ENCODE data around the gene AMN1.

AMN1 gene

GRCh38 chr12:31662176-31662849 is 66.5 kb downstream of the AMN1 start:
- Histone ChIP-seq H3K36me3 (ENCODE audit: control insufficient read depth in 2 of 2, insufficient read depth in 1 of 2, low read length in 2 of 2) (no peaks in the 10 kb centered on the region), H3K4me3 (ENCODE audit: low read depth, low read length) (no peak overlapping the region), H3K4me1 (ENCODE audit: control insufficient read depth, insufficient read depth, low read length) (no peaks in the 10 kb centered on the region), H3K27ac (ENCODE audit: extremely low read depth, low read depth, low read length) (no peak overlapping the region), H3K9me3 (ENCODE audit: control insufficient read depth, insufficient read depth, low read depth, low read length) (no peaks in the 10 kb centered on the region)
- no peak for TF ChIP-seq KLF7 (tag by site-specific recombination; IDR thresholded peaks at IDR 0.05; ENCODE audit: borderline replicate concordance)
- TF ChIP-seq ELK4 (IDR thresholded peaks at IDR 0.05; ENCODE audit: borderline replicate concordance, low read depth, low read length), result no peak
- no peak for TF ChIP-seq SCRT2 (tag by site-specific recombination; IDR thresholded peaks at IDR 0.05)
- TF ChIP-seq HOXC10 (CRISPR knock-in tag; IDR thresholded peaks at IDR 0.05), result no peak
- no peak for TF ChIP-seq GLI4 (tag by site-specific recombination; IDR thresholded peaks at IDR 0.05)
- no peak for TF ChIP-seq ZFP41 (tag by site-specific recombination; IDR thresholded peaks at IDR 0.05; ENCODE audit: borderline replicate concordance)
- no peak for TF ChIP-seq ZNF394 (tag by site-specific recombination; IDR thresholded peaks at IDR 0.05; ENCODE audit: borderline replicate concordance)
- no peak for TF ChIP-seq REST (tag by site-specific recombination; IDR thresholded peaks at IDR 0.05)
- CTCF ChIA-PET, result interaction anchor here (1.4 kb wide), 1 partner anchor 9 kb away, joined by 4 read pairs; no protein-coding TSS in a partner anchor
- POLR2A ChIA-PET, result no interaction called here

GRCh38 chr12:31659087-31659942 is 69.5 kb downstream of the AMN1 start, which contains the start of gene ETFBKMT:
Gene ETFBKMT (plus strand): TSS chr12:31659688. CDS start chr12:31661954, 2,266 bp downstream.
- no peaks in the 10 kb centered on the region for H3K9me3 ChIP-seq (ENCODE audit: control insufficient read depth, insufficient read depth, low read depth, low read length)
- CTCF ChIA-PET, result interaction anchor here (0.6 to 1.0 kb wide), 4 partner anchors 9 to 248 kb away, joined by 3 to 4 read pairs (median 4); no protein-coding TSS in a partner anchor
- H3K4me3 ChIP-seq (ENCODE audit: low read depth, low read length), result peak within 1 kb of the TSS; percentile 69
- no peaks in the 10 kb centered on the region for H3K4me1 ChIP-seq (ENCODE audit: control insufficient read depth, insufficient read depth, low read length)
- POLR2A ChIA-PET, result interaction anchor here (0.6 to 1.5 kb wide), 6 partner anchors 11 to 881 kb away, joined by 3 to 8 read pairs (median 4); partner anchors contain the start of gene AMN1
- H3K27ac ChIP-seq (ENCODE audit: extremely low read depth, low read depth, low read length), result peak within 1 kb of the TSS; percentile 67
- H3K36me3 ChIP-seq (ENCODE audit: control insufficient read depth in 2 of 2, insufficient read depth in 1 of 2, low read length in 2 of 2), result no peaks in the 10 kb centered on the region
- TF ChIP-seq ZNF398 (tag by site-specific recombination; IDR thresholded peaks at IDR 0.05), result no peak
- TF ChIP-seq AEBP2 (tag by site-specific recombination; IDR thresholded peaks at IDR 0.05; ENCODE audit: borderline replicate concordance), result no peak
- peak; percentile 0; the same call in 1 of the 2 replicates for TF ChIP-seq TRIM28 (IDR thresholded peaks at IDR 0.05; ENCODE audit: borderline replicate concordance, low read length)
- TF ChIP-seq ZNF391 (tag by site-specific recombination; IDR thresholded peaks at IDR 0.05; ENCODE audit: borderline replicate concordance, low read depth), result no peak; the same call in 1 of the 2 replicates
- peak; percentile 83 for TF ChIP-seq KLF8 (tag by site-specific recombination; IDR thresholded peaks at IDR 0.05)
- TF ChIP-seq ZFP69B (tag by site-specific recombination; IDR thresholded peaks at IDR 0.05), result peak; percentile 86
- TF ChIP-seq ZNF175 (tag by site-specific recombination; IDR thresholded peaks at IDR 0.05), result no peak
- TF ChIP-seq ZNF791 (tag by site-specific recombination; IDR thresholded peaks at IDR 0.05), result no peak
- TF ChIP-seq ZNF214 (tag by site-specific recombination; IDR thresholded peaks at IDR 0.05; ENCODE audit: borderline replicate concordance), result no peak
- peak; percentile 94 for TF ChIP-seq ZBTB20 (tag by site-specific recombination; IDR thresholded peaks at IDR 0.05)
- peak; percentile 56; the same call in 1 of the 2 replicates for TF ChIP-seq ZBTB21 (tag by site-specific recombination; IDR thresholded peaks at IDR 0.05)
- TF ChIP-seq ZNF416 (tag by site-specific recombination; IDR thresholded peaks at IDR 0.05), result no peak
- no peak for TF ChIP-seq ZNF174 (tag by site-specific recombination; IDR thresholded peaks at IDR 0.05)
- TF ChIP-seq IKZF3 (tag by site-specific recombination; IDR thresholded peaks at IDR 0.05), result 0 out of 2 replicates have a peak, but pooled peaks have one; percentile 36
